Measurements from ENCODE around the gene CSNK2B.

Gene CSNK2B

GRCh38 chr6:31660381-31661261 is 5.3 kb upstream of the CSNK2B start, which contains the start of gene C6orf47:
C6orf47 (minus strand) TSS chr6:31660778; CDS start chr6:31659947, 831 bp downstream.
- peak; percentile 37 to 70 for DNase-seq (ENCODE audit: extremely low read depth in 1 of 2, low read depth in 1 of 2)

- DNase-seq (ENCODE audit: extremely low read depth in 1 of 2, low read depth in 1 of 2) = no peak
These were observed 4.4 kb upstream of the CSNK2B start for GRCh38 chr6:31661262-31662123.

- DNase-seq (ENCODE audit: extremely low read depth in 1 of 2, low read depth in 1 of 2) = no peak
These were observed 3.7 kb upstream of the CSNK2B start for GRCh38 chr6:31662124-31662723.

- DNase-seq (ENCODE audit: extremely low read depth in 1 of 2, low read depth in 1 of 2) = no peak
These were observed 2.5 kb upstream of the CSNK2B start for GRCh38 chr6:31663126-31663960.

- no peak for DNase-seq (ENCODE audit: extremely low read depth in 1 of 2, low read depth in 1 of 2)
These were observed 1.7 kb upstream of the CSNK2B start for GRCh38 chr6:31663961-31664789.

GRCh38 chr6:31664790-31665500 is 935 bp upstream of the CSNK2B start, which contains the start of gene GPANK1:
GPANK1 (minus strand) TSS chr6:31664997; CDS start chr6:31664478, 519 bp downstream.
- peak; percentile 80 to 81 for DNase-seq (ENCODE audit: extremely low read depth in 1 of 2, low read depth in 1 of 2)

GRCh38 chr6:31666337-31666965 is 571 bp downstream of the CSNK2B start:
- DNase-seq (ENCODE audit: extremely low read depth in 1 of 2, low read depth in 1 of 2) = no peak

GRCh38 chr6:31669676-31670075 is 3.8 kb downstream of the CSNK2B start, which contains the start of gene LY6G5B:
LY6G5B (plus strand) TSS chr6:31669976; CDS start chr6:31670951, 975 bp downstream.
- no peak for DNase-seq (ENCODE audit: extremely low read depth in 1 of 2, low read depth in 1 of 2)

GRCh38 chr6:31676322-31676903 is 10.5 kb downstream of the CSNK2B start:
- DNase-seq (ENCODE audit: extremely low read depth in 1 of 2, low read depth in 1 of 2) = no peak

- DNase-seq (ENCODE audit: extremely low read depth in 1 of 2, low read depth in 1 of 2) = no peak
These were observed 11.0 kb downstream of the CSNK2B start for GRCh38 chr6:31676904-31677303.

- DNase-seq (ENCODE audit: extremely low read depth in 1 of 2, low read depth in 1 of 2) = no peak
These were observed 12.1 kb downstream of the CSNK2B start for GRCh38 chr6:31677955-31678354.

- DNase-seq (ENCODE audit: extremely low read depth in 1 of 2, low read depth in 1 of 2) = peak in 1 of 2 donors; percentile 25
These were observed 14.6 kb downstream of the CSNK2B start, which contains the start of gene LY6G5C for GRCh38 chr6:31680226-31681134. LY6G5C (minus strand) TSS chr6:31681067; CDS start chr6:31680373, 694 bp downstream.

GRCh38 chr6:31681135-31681671 is 15.3 kb downstream of the CSNK2B start:
- DNase-seq (ENCODE audit: extremely low read depth in 1 of 2, low read depth in 1 of 2) = no peak

GRCh38 chr6:31683591-31683990 is 17.7 kb downstream of the CSNK2B start:
- DNase-seq (ENCODE audit: extremely low read depth in 1 of 2, low read depth in 1 of 2) = no peak

GRCh38 chr6:31686483-31686882 is 20.6 kb downstream of the CSNK2B start:
- no peak for DNase-seq (ENCODE audit: extremely low read depth in 1 of 2, low read depth in 1 of 2)

GRCh38 chr6:31687321-31687720 is 21.4 kb downstream of the CSNK2B start:
- DNase-seq (ENCODE audit: extremely low read depth in 1 of 2, low read depth in 1 of 2) = no peak
